Ishikawa (cell line): Measurements from ENCODE around the gene RICTOR.

Source experiments
- CEBPB ChIP-seq: IDR thresholded peaks from 2 replicates; pipeline ENCODE4 v1.6.1; 2012
- CREB1 ChIP-seq: IDR thresholded peaks from 2 replicates; pipeline ENCODE4 v1.6.1; 2012; ENCODE audit warnings: low read depth
- EGR1 ChIP-seq: IDR thresholded peaks from 2 replicates; pipeline ENCODE4 v1.6.1; 2012
- EP300 ChIP-seq: IDR thresholded peaks from 2 replicates; pipeline ENCODE4 v1.6.1; 2012; ENCODE audit warnings: borderline replicate concordance
- FOXM1 ChIP-seq: IDR thresholded peaks from 2 replicates; pipeline ENCODE4 v1.6.1; 2012; ENCODE audit warnings: low read depth, borderline replicate concordance
- NFIC ChIP-seq: IDR thresholded peaks from 2 replicates; pipeline ENCODE4 v1.6.1; 2012
- RAD21 ChIP-seq: IDR thresholded peaks from 2 replicates; pipeline ENCODE4 v1.6.1; 2012; ENCODE audit warnings: low read depth
- TAF1 ChIP-seq: IDR thresholded peaks from 2 replicates; pipeline ENCODE4 v1.6.1; 2012; ENCODE audit warnings: low read depth, mild to moderate bottlenecking
- TCF12 ChIP-seq: IDR thresholded peaks from 2 replicates; pipeline ENCODE4 v1.6.1; 2012; ENCODE audit warnings: low read depth
- TEAD4 ChIP-seq: IDR thresholded peaks from 2 replicates; pipeline ENCODE4 v1.6.1; 2012
- YY1 ChIP-seq: IDR thresholded peaks from 2 replicates; pipeline ENCODE4 v1.6.1; 2012; ENCODE audit warnings: low read depth
- ZBTB7A ChIP-seq: IDR thresholded peaks from 2 replicates; pipeline ENCODE4 v1.6.1; 2012; ENCODE audit warnings: low read depth
- TF ChIP-seq, protein P1 (sequence below): IDR thresholded peaks from 2 replicates; pipeline ENCODE4 v1.6.1; 2012
- TF ChIP-seq, protein P2 (sequence below): IDR thresholded peaks from 2 replicates; pipeline ENCODE4 v1.6.1; 2012
- TF ChIP-seq, protein P3 (sequence below): IDR thresholded peaks from 2 replicates; pipeline ENCODE4 v1.6.1; 2012; ENCODE audit warnings: low read depth, mild to moderate bottlenecking

Gene RICTOR

DNA sequence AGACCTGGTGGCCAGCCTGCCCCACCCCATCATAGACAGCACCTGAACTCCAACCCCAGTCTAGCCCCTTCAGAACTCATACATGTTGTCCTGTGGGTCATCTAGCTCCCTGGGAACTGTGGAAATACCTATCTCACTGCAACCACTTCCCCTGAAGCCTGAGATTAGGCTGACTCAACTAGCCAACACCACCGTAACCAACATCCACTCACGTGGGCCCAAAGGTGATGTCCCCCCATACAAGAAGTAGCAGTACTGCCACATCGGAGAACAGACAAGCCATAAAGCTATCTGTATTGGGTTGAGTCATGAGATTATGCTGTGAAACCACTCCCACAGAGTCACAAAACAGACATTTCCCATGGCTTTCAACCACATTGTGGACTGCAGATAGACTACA lies 181.8 kb downstream of the RICTOR start:
- TF ChIP-seq, protein P1, sequence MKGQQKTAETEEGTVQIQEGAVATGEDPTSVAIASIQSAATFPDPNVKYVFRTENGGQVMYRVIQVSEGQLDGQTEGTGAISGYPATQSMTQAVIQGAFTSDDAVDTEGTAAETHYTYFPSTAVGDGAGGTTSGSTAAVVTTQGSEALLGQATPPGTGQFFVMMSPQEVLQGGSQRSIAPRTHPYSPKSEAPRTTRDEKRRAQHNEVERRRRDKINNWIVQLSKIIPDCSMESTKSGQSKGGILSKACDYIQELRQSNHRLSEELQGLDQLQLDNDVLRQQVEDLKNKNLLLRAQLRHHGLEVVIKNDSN: no peak
- no peak for TF ChIP-seq CREB1
- TF ChIP-seq FOXM1: no peak
- no peak for TF ChIP-seq NFIC
- TF ChIP-seq, protein P2, sequence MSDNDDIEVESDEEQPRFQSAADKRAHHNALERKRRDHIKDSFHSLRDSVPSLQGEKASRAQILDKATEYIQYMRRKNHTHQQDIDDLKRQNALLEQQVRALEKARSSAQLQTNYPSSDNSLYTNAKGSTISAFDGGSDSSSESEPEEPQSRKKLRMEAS: no peak
- no peak for TF ChIP-seq CEBPB
- TF ChIP-seq TAF1: no peak
- no peak for TF ChIP-seq EGR1
- no peak for TF ChIP-seq ZBTB7A
- TF ChIP-seq TCF12: no peak
- TF ChIP-seq, protein P3, sequence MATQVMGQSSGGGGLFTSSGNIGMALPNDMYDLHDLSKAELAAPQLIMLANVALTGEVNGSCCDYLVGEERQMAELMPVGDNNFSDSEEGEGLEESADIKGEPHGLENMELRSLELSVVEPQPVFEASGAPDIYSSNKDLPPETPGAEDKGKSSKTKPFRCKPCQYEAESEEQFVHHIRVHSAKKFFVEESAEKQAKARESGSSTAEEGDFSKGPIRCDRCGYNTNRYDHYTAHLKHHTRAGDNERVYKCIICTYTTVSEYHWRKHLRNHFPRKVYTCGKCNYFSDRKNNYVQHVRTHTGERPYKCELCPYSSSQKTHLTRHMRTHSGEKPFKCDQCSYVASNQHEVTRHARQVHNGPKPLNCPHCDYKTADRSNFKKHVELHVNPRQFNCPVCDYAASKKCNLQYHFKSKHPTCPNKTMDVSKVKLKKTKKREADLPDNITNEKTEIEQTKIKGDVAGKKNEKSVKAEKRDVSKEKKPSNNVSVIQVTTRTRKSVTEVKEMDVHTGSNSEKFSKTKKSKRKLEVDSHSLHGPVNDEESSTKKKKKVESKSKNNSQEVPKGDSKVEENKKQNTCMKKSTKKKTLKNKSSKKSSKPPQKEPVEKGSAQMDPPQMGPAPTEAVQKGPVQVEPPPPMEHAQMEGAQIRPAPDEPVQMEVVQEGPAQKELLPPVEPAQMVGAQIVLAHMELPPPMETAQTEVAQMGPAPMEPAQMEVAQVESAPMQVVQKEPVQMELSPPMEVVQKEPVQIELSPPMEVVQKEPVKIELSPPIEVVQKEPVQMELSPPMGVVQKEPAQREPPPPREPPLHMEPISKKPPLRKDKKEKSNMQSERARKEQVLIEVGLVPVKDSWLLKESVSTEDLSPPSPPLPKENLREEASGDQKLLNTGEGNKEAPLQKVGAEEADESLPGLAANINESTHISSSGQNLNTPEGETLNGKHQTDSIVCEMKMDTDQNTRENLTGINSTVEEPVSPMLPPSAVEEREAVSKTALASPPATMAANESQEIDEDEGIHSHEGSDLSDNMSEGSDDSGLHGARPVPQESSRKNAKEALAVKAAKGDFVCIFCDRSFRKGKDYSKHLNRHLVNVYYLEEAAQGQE: no peak
- TF ChIP-seq RAD21: no peak
- TF ChIP-seq TEAD4: no peak
- no peak for TF ChIP-seq EP300

DNA sequence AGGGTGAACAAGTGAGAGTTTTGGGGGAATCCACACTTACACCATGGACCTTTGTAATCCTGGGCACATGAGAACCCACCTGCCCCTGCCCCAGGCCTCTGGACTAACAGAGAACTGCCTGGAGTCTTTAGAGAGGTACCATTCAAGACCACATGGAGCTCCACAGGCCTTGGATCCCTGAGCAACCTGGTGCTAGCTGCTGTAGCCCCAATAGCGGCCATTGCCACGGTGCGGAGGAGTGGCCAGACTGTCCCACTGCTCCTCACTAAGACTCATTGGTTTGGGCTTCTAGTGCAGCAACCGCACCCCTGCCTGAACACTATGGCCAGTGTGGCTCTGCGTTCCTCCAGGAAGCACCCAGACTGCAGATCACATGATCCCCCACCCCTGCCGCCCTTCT lies 182.6 kb downstream of the RICTOR start:
- TF ChIP-seq EGR1 (no peak), RAD21 (no peak), TEAD4 (no peak), TCF12 (no peak), YY1 (no peak), ZBTB7A (no peak), TAF1 (no peak), NFIC (no peak), FOXM1 (no peak), CEBPB (no peak), EP300 (no peak), CREB1 (no peak)
- TF ChIP-seq, protein P2: no peak
- TF ChIP-seq, protein P3: no peak
- TF ChIP-seq, protein P1: no peak

DNA sequence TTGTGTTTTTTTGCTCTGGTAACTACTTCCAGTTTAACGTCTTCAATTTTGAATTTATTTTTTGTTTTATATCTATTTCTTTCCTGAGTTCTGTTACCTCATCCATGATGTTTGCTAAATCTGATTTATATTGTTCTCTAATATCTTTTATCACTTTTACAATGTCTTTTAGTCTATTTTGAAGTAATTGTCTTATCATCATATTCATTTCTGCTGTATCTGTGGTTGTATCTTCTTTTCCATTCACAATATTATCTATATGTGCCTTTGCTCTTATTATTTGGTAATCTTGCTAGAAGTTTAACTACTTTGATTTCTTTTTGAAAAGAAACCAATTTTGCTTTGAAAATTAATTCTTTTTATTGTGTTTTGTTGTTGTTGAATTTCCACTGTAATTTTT lies 184.8 kb downstream of the RICTOR start:
- TF ChIP-seq, protein P3: no peak
- TF ChIP-seq, protein P1: no peak
- TF ChIP-seq TEAD4 (no peak), FOXM1 (no peak), RAD21 (no peak), CEBPB (no peak), CREB1 (no peak), EP300 (no peak), ZBTB7A (no peak), EGR1 (no peak), NFIC (no peak)

DNA sequence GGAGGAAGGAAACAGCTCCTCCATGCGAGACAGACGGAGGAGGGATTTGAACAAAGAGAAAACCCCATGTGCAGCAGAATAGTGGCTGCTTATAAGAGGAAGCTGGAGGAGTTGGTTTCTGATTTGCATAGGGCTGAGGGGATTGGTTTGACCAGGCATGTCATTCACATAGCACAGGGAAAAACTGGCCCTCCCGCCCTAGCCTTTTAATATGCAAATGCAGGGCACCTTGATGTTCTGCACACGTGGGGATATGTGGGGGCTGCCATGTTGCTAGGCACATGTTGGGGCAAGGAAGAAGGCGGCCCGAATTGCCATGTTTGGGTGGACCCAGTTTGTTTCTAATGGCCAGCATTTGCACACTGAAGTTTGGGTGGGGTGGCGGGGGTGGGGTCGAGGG lies 186.2 kb downstream of the RICTOR start:
- TF ChIP-seq TEAD4: no peak
- no peak for TF ChIP-seq CEBPB
- TF ChIP-seq EP300: no peak
- no peak for TF ChIP-seq RAD21
- TF ChIP-seq TCF12: no peak
- TF ChIP-seq, protein P2: no peak
- TF ChIP-seq NFIC: no peak
- TF ChIP-seq CREB1: no peak
- TF ChIP-seq, protein P3: no peak
- TF ChIP-seq EGR1: no peak
- no peak for TF ChIP-seq TAF1
- no peak for TF ChIP-seq ZBTB7A
- TF ChIP-seq YY1: no peak
- TF ChIP-seq, protein P1: no peak
- no peak for TF ChIP-seq FOXM1
